Measurements from ENCODE around the gene PRKCI.

PRKCI gene

GRCh38 chr3:170296703-170297102 is 74.5 kb downstream of the PRKCI start:
- no peaks in the 10 kb centered on the region for H3K9me3 Mint-ChIP-seq
- peaks cover 6% of the 10 kb centered on the region for H3K36me3 Mint-ChIP-seq
- no peak overlapping the region for H3K4me3 Mint-ChIP-seq
- no peaks in the 10 kb centered on the region for H3K4me1 Mint-ChIP-seq
- peak overlapping the region; percentile 49 for H3K27ac Mint-ChIP-seq
- CTCF ChIA-PET = no interaction called here
- no peaks in the 10 kb centered on the region for H3K27me3 Mint-ChIP-seq
- DNase-seq = no peak

- DNase-seq = no peak
- CTCF ChIA-PET = no interaction called here
- peaks cover 7% of the 10 kb centered on the region for H3K36me3 Mint-ChIP-seq
These were observed 79.2 kb downstream of the PRKCI start for GRCh38 chr3:170301405-170301804.

GRCh38 chr3:170302008-170302407 is 79.8 kb downstream of the PRKCI start:
- Mint-ChIP-seq H3K9me3 (no peaks in the 10 kb centered on the region), H3K36me3 (peaks cover 7% of the 10 kb centered on the region), H3K27me3 (no peaks in the 10 kb centered on the region), H3K4me1 (no peaks in the 10 kb centered on the region), H3K27ac (no peak overlapping the region), H3K4me3 (no peak overlapping the region)
- DNase-seq = no peak
- CTCF ChIA-PET = no interaction called here

More at GRCh38 chr3:170301405-170301804, 79.2 kb downstream of the PRKCI start:
- Mint-ChIP-seq H3K4me1 (no peaks in the 10 kb centered on the region), H3K9me3 (no peaks in the 10 kb centered on the region), H3K4me3 (no peak overlapping the region), H3K27ac (no peak overlapping the region), H3K27me3 (no peaks in the 10 kb centered on the region)

GRCh38 chr3:170306015-170306414 is 83.8 kb downstream of the PRKCI start:
- DNase-seq = no peak
- H3K27me3 Mint-ChIP-seq = no peaks in the 10 kb centered on the region
- peaks cover 3% of the 10 kb centered on the region for H3K36me3 Mint-ChIP-seq
- no peaks in the 10 kb centered on the region for H3K4me1 Mint-ChIP-seq
- H3K27ac Mint-ChIP-seq = no peak overlapping the region
- H3K4me3 Mint-ChIP-seq = no peak overlapping the region
- CTCF ChIA-PET = interaction anchor here (0.6 kb wide), 1 partner anchor 506 kb away, joined by 3 read pairs; no protein-coding TSS in a partner anchor
- H3K9me3 Mint-ChIP-seq = no peaks in the 10 kb centered on the region

GRCh38 chr3:170307671-170308405 is 85.6 kb downstream of the PRKCI start:
- Mint-ChIP-seq H3K4me1 (no peaks in the 10 kb centered on the region), H3K27ac (no peak overlapping the region), H3K9me3 (no peaks in the 10 kb centered on the region), H3K27me3 (no peaks in the 10 kb centered on the region), H3K4me3 (no peak overlapping the region), H3K36me3 (no peaks in the 10 kb centered on the region)
- CTCF ChIA-PET = interaction anchor here (1.0 to 2.1 kb wide), 4 partner anchors 10 to 106 kb away, joined by 3 to 8 read pairs (median 4); no protein-coding TSS in a partner anchor
- no peak for DNase-seq

GRCh38 chr3:170309046-170309445 is 86.8 kb downstream of the PRKCI start:
- Mint-ChIP-seq H3K36me3 (no peaks in the 10 kb centered on the region), H3K4me1 (no peaks in the 10 kb centered on the region), H3K27ac (no peak overlapping the region), H3K9me3 (no peaks in the 10 kb centered on the region), H3K27me3 (no peaks in the 10 kb centered on the region), H3K4me3 (no peak overlapping the region)
- no peak for DNase-seq
- CTCF ChIA-PET = interaction anchor here (0.6 to 2.1 kb wide), 3 partner anchors 102 to 500 kb away, joined by 3 to 8 read pairs (median 5); no protein-coding TSS in a partner anchor

GRCh38 chr3:170317954-170318353 is 95.7 kb downstream of the PRKCI start:
- no peak for DNase-seq
- Mint-ChIP-seq H3K4me1 (no peaks in the 10 kb centered on the region), H3K27me3 (no peaks in the 10 kb centered on the region), H3K9me3 (no peaks in the 10 kb centered on the region), H3K4me3 (no peak overlapping the region), H3K27ac (no peak overlapping the region), H3K36me3 (no peaks in the 10 kb centered on the region)
- CTCF ChIA-PET = interaction anchor here (0.6 to 1.5 kb wide), 4 partner anchors 10 to 493 kb away, joined by 3 to 4 read pairs (median 4); no protein-coding TSS in a partner anchor

GRCh38 chr3:170320461-170321121 is 98.4 kb downstream of the PRKCI start:
- H3K4me1 Mint-ChIP-seq = no peaks in the 10 kb centered on the region
- no peak overlapping the region for H3K27ac Mint-ChIP-seq
- no peaks in the 10 kb centered on the region for H3K36me3 Mint-ChIP-seq
- no peak for DNase-seq
- H3K9me3 Mint-ChIP-seq = no peaks in the 10 kb centered on the region
- H3K27me3 Mint-ChIP-seq = peaks cover 10% of the 10 kb centered on the region
- no peak overlapping the region for H3K4me3 Mint-ChIP-seq
- CTCF ChIA-PET = no interaction called here

- Mint-ChIP-seq H3K36me3 (no peaks in the 10 kb centered on the region), H3K27me3 (peaks cover 10% of the 10 kb centered on the region), H3K27ac (no peak overlapping the region), H3K4me3 (no peak overlapping the region), H3K4me1 (no peaks in the 10 kb centered on the region), H3K9me3 (no peaks in the 10 kb centered on the region)
- CTCF ChIA-PET = no interaction called here
- no peak for DNase-seq
These were observed 99.3 kb downstream of the PRKCI start for GRCh38 chr3:170321321-170322034.

GRCh38 chr3:170322566-170323269 is 100.5 kb downstream of the PRKCI start:
- DNase-seq = no peak
- CTCF ChIA-PET = no interaction called here
- no peaks in the 10 kb centered on the region for H3K9me3 Mint-ChIP-seq

GRCh38 chr3:170323331-170323730 is 101.1 kb downstream of the PRKCI start:
- no peaks in the 10 kb centered on the region for H3K4me1 Mint-ChIP-seq
- no peak overlapping the region for H3K4me3 Mint-ChIP-seq
- no peaks in the 10 kb centered on the region for H3K9me3 Mint-ChIP-seq
- H3K36me3 Mint-ChIP-seq = no peaks in the 10 kb centered on the region
- DNase-seq = no peak
- H3K27me3 Mint-ChIP-seq = peaks cover 10% of the 10 kb centered on the region
- CTCF ChIA-PET = interaction anchor here (0.6 to 1.2 kb wide), 2 partner anchors 33 to 152 kb away, joined by 3 read pairs; no protein-coding TSS in a partner anchor
- H3K27ac Mint-ChIP-seq = no peak overlapping the region

More at GRCh38 chr3:170322566-170323269, 100.5 kb downstream of the PRKCI start:
- Mint-ChIP-seq H3K4me1 (no peaks in the 10 kb centered on the region), H3K36me3 (no peaks in the 10 kb centered on the region), H3K4me3 (no peak overlapping the region), H3K27me3 (peaks cover 10% of the 10 kb centered on the region), H3K27ac (no peak overlapping the region)

- no peaks in the 10 kb centered on the region for H3K4me1 Mint-ChIP-seq
- no peak overlapping the region for H3K4me3 Mint-ChIP-seq
- H3K9me3 Mint-ChIP-seq = peaks cover 2% of the 10 kb centered on the region
- H3K27me3 Mint-ChIP-seq = peaks cover 10% of the 10 kb centered on the region
- DNase-seq = no peak
- H3K36me3 Mint-ChIP-seq = no peaks in the 10 kb centered on the region
- CTCF ChIA-PET = no interaction called here
- no peak overlapping the region for H3K27ac Mint-ChIP-seq
These were observed 102.7 kb downstream of the PRKCI start for GRCh38 chr3:170324962-170325361.

GRCh38 chr3:170327040-170327808 is 105.0 kb downstream of the PRKCI start:
- no peaks in the 10 kb centered on the region for H3K4me1 Mint-ChIP-seq
- no peaks in the 10 kb centered on the region for H3K36me3 Mint-ChIP-seq
- H3K27ac Mint-ChIP-seq = no peak overlapping the region
- peaks cover 2% of the 10 kb centered on the region for H3K9me3 Mint-ChIP-seq
- no peak overlapping the region for H3K4me3 Mint-ChIP-seq
- CTCF ChIA-PET = no interaction called here
- no peak for DNase-seq
- peaks cover 10% of the 10 kb centered on the region for H3K27me3 Mint-ChIP-seq
